H1 (cell line): ENCODE measurements around the gene C1orf56. TPM values are rescaled to one million over a fixed set of nuclear protein-coding genes. Genes with fewer than 3 reads are reported as not detected.

Experiments
- EZH2 ChIP-seq: fragments of 200-600 bp; sonication (generic); IDR thresholded peaks from 2 replicates; pipeline ENCODE4 v1.7.1; 2012; ENCODE audit warnings: low read depth, mild to moderate bottlenecking, moderate library complexity, low read length, inconsistent platforms; ENCODE audit not compliant: severe bottlenecking
- polyA plus RNA-seq, 7 experiments: library from polyadenylated mRNA; depleted of rRNA in 3 of 7; stranded (reverse) in 5 of 7; unstranded in 2 of 7; fragments of >200 nt in 5 of 7; fragments of 200-250 nt in 2 of 7; gene quantifications; 1 replicate in 5 of 7; 2 replicates in 1 of 7; 4 replicates in 1 of 7; pipeline versions ENCODE4 v1.2.1 to v1.2.3, GENCODE V29; 2011 to 2013; ENCODE audit warnings: missing spikeins in 2 of 7, mixed read lengths in 2 of 7
- total RNA-seq: library from RNA; stranded (reverse); fragmentation: NEBNext Ultra II Directional; extraction: Animal tissue kit (Norgen Biotek cat#: 25700); gene quantifications from 2 replicates; pipeline ENCODE4 v1.2.1, GENCODE V29; 2021

The C1orf56 gene
- total and polyA plus RNA-seq, 2 of the 8 experiments (the other 6 are each of a cell fraction or from before 2014, with no cell fraction given): 3.0 to 3.4 TPM

DNA sequence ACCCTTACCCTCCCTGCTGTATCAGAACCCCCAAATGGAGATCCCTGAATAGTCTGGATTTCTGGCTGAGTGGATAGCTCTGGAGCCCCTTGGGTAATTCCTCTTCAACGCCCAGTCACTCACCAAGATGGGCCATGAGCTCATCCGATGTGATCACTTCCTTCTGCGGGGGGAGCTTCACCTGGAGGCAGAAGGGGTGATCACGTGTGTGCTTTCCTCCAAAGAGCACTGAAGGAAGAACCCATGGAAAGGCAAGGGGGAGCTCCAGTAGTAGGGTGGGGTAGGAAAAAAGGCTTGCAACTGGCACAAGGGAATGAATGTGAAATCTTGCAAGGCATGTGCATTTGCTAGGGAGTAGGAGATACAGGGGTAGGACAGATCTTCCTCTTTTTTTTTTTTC lies 45.9 kb upstream of the C1orf56 start (continued):
- no peak for TF ChIP-seq EZH2
